KBM-7 (cell line): ENCODE data around the gene UTP15.
A peak's percentile ranks its signal among the peaks of the same experiment; 100 is the strongest.

Experiments used
- DNase-seq: peaks from one replicate; pipeline ENCODE4 v3.0.0-alpha.2; 2015
- in situ Hi-C: fragments of 300-500 bp; cut with MboI; formaldehyde crosslinking; loops from 2 replicates; pipeline ENCODE4 v1.14.3; 2020; ENCODE audit warnings: low sequenced_read_pairs, low pct_unique_long_range_greater_than_20kb, mixed read lengths

The UTP15 gene, protein sequence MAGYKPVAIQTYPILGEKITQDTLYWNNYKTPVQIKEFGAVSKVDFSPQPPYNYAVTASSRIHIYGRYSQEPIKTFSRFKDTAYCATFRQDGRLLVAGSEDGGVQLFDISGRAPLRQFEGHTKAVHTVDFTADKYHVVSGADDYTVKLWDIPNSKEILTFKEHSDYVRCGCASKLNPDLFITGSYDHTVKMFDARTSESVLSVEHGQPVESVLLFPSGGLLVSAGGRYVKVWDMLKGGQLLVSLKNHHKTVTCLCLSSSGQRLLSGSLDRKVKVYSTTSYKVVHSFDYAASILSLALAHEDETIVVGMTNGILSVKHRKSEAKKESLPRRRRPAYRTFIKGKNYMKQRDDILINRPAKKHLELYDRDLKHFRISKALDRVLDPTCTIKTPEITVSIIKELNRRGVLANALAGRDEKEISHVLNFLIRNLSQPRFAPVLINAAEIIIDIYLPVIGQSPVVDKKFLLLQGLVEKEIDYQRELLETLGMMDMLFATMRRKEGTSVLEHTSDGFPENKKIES

GRCh38 chr5:73565139-73565968 lies at the start of gene UTP15, which contains the start of gene ANKRA2:
TSS of gene UTP15 (plus strand) at chr5:73565743. CDS start at chr5:73567345, 1,602 bp downstream.
TSS of gene ANKRA2 (minus strand) at chr5:73565639. CDS start at chr5:73562881, 2,758 bp downstream.
- in situ Hi-C loops, result no loop called here
- DNase-seq, result peak; percentile 97

DNA sequence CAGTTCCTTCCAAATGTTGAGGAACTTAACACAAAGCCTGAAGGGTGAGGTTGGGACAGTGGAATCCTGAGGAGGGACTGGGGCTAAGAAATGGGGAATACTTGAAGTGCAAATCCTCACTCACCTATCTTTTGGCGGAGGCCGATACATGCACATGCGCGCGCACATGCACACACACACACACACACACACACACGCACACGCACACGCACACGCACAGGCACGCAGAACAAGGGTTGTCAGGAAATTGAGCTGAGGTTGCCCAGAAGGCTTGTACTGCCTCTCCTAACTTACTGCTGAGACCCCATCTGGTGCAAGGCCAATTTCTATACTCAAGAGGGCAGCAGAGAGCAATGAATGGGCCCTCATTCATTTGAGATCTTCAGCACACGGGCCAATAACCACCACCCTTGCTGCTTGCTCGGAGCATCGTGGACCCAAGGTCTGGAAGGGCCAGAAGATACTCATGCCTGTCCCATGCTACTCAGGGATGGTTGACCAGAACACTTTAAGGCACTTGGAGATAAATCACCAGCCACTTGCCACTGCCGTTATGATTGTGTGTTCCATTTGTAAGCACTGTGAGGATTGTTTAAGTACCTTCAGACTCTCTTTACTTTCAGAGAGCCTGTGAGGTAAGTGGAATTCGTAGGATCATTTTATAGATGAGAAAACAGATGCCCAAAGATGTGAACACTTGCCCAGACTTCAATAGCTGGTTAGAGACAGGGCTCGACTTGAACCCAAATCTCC lies 45.8 kb upstream of the UTP15 start:
- in situ Hi-C loops, result no loop called here
- peak; percentile 92 for DNase-seq

DNA sequence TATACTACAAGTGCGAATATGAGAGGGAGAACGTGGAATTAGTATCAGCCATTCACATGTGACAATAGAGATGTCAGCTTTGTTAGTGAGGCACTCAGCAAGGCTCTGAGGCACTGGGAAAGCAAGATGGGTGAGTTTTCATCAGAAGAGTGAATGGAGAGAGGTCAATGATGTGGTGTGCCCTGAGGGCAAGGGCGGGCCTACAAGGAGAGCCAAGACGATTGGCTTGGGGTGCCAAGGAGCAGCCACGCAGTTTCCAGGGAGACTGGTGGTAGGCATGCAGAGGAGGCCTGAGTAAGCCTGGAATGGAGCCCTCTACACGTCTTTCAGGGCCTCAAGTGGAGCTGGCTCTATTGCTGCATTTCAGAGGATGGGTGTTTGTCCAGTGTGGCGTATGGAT lies 42.6 kb upstream of the UTP15 start:
- in situ Hi-C loops, result no loop called here

DNA sequence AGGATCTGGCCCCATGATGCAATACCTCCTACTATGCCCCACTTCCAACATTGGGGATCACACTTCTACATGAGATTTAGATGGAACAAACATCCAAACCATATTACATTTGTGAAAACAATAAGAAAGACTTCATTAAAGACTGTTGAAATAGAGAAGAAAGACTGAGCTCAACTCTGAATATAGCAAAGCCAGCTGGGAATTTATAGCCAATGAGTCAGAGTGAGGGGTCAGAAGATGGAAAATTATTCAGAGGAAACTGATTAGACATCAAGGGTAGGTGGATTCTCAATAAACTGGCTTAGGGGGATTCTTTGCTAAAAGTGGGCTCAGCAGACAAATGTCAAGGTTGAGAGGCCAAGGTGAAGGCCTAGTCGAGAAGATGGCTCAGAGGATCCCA lies 41.7 kb upstream of the UTP15 start:
- in situ Hi-C loops, result no loop called here
- DNase-seq, result no peak

More for the DNA sequence above, 42.6 kb upstream of the UTP15 start:
- no peak for DNase-seq

DNA sequence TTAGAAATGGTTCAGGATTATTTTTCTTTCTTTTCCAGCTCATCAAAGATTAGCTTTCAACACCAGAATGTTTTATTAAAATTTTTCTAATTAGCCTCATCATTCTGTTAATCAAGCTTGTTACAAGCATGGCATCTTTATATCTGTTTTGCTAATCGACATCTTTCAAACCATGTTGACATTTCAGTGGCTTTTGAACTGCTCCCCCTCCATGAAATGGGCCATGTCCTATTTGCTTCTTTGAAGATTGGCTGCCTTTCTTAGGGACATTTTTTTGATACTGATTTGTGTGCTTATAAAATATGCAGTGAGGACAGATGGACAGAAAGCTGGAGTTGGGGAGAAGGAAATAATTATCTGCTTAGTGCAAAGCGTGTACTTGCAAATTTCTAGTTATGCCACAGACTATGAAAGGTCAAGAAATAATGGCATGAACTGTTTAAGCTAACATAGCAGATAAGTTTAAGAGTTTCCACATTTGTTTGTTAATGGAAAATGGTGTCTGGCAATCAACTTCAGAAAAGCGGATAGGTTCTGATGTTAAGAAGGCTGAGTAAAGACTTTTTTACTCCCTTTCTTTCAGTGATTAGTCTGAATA lies 39.8 kb upstream of the UTP15 start:
- in situ Hi-C loops, result no loop called here
- DNase-seq, result no peak

GRCh38 chr5:73528248-73528647 lies 37.3 kb upstream of the UTP15 start:
- DNase-seq, result no peak

GRCh38 chr5:73529081-73529480 lies 36.5 kb upstream of the UTP15 start:
- DNase-seq, result no peak
- in situ Hi-C loops, result no loop called here

More at GRCh38 chr5:73528248-73528647, 37.3 kb upstream of the UTP15 start:
- in situ Hi-C loops, result no loop called here

DNA sequence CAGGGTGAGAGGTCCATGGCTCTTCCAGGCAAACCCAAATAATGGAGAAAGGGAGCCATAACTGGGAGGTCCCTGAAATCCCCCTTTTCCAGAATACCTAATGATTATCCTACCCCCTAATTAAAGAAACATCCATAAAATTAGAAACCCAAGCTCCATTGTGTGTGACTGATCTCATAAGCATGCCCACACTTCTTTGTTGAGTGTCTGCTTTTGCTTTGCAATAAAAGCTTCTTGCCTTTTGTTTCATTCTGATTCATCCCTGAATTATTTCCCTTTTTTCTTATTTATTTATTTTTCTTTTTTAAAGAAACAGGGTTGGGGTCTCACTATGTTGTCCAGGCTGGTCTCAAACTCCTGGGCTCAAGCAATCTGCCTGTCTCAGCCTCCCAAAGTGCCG lies 34.2 kb upstream of the UTP15 start:
- in situ Hi-C loops, result no loop called here
- no peak for DNase-seq

DNA sequence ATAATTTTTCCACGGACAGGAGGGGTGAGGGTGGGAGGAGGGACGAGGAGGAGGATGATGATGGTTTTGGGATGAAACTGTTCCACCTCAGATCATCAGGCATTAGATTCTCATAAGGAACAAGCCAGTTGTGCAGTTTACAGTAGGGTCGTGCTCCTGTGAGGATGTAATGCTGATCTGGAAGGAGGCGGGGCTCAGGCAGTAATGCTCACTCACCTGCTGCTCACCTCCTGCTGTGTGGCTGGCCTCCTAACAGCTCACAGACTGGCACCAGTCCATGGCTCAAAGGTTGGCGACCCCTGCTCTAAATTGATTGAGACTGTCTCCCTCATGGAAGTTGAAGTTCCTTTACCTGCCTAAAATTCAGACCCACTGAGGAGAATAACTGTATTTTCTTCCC lies 33.3 kb upstream of the UTP15 start:
- DNase-seq, result no peak

DNA sequence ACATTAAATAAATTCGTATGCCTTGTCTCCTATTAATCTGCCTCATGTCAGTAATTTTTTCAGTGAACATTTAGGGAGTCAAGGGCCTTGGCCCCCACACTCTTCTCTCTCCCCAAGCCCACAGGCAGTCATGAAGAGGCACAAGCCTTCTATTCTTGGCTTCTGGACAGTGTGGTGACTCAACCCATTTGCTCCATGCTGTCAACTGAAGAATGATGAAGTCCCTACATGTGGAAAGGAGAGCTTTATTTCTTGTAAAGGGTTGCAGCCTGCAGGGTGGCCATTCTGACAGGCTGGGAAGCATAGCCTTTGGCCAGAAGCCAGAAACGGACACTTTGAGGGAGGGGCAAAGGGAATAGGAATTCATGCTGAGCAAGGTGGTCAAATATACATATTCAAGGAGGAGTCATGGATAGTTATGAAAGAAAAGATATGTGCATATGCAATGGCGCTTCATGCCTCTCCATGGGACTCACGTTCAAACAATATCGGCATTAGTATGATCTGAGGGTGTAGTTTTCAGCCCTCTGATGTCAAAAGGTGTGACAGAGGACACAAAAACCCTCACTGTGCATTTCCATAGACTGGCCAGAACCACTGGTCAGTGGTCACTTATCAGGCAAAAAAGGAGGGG lies 31.4 kb upstream of the UTP15 start:
- DNase-seq, result no peak
- in situ Hi-C loops, result no loop called here

More for the DNA sequence above, 33.3 kb upstream of the UTP15 start:
- in situ Hi-C loops, result no loop called here

GRCh38 chr5:73534971-73535370 lies 30.6 kb upstream of the UTP15 start:
- no peak for DNase-seq
- in situ Hi-C loops, result no loop called here

- no peak for DNase-seq
- in situ Hi-C loops, result no loop called here
Measured at GRCh38 chr5:73539730-73540129, 25.8 kb upstream of the UTP15 start.

- DNase-seq, result no peak
- in situ Hi-C loops, result no loop called here
Measured at GRCh38 chr5:73540192-73540591, 25.4 kb upstream of the UTP15 start.

DNA sequence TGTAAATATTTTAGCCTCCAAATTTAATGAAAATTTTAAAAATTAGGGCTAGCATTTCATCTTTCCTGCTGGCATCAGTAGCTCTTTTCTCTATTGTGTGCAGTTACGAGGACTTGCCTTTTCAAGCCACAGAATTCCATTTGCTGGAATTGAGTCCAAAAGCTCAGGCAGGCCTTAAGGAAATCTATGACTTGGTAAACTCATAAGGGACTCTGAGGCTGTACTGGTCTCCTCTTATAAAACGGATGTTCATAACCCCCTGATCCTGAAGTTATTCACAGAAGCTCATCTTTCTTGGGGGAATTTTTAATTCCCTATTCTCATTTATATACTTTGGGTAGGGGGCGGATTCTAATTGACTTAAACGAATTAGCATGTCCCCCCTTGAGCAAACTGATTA lies 23.5 kb upstream of the UTP15 start:
- DNase-seq, result no peak
- in situ Hi-C loops, result no loop called here

- DNase-seq, result no peak
- in situ Hi-C loops, result no loop called here
Measured at GRCh38 chr5:73544429-73545402, 20.8 kb upstream of the UTP15 start.

GRCh38 chr5:73545403-73545779 lies 20.2 kb upstream of the UTP15 start:
- DNase-seq, result no peak

GRCh38 chr5:73550016-73550415 lies 15.5 kb upstream of the UTP15 start:
- in situ Hi-C loops, result no loop called here
- no peak for DNase-seq

More at GRCh38 chr5:73545403-73545779, 20.2 kb upstream of the UTP15 start:
- in situ Hi-C loops, result no loop called here
